HG03520 (cell line): ENCODE measurements around the gene AIMP2.
"Not testable (repeated sequence)": the region's sequence is repeated elsewhere in the genome, so short reads cannot be mapped to it uniquely, and the experiment has no call there.

Experiments
- ATAC-seq: cut with Tn5 transposase; IDR thresholded peaks from one replicate; pipeline ENCODE4 v1.9.1; 2021; ENCODE audit warnings: mild to moderate bottlenecking, moderate library complexity; ENCODE audit not compliant: unreplicated experiment

AIMP2 gene

DNA sequence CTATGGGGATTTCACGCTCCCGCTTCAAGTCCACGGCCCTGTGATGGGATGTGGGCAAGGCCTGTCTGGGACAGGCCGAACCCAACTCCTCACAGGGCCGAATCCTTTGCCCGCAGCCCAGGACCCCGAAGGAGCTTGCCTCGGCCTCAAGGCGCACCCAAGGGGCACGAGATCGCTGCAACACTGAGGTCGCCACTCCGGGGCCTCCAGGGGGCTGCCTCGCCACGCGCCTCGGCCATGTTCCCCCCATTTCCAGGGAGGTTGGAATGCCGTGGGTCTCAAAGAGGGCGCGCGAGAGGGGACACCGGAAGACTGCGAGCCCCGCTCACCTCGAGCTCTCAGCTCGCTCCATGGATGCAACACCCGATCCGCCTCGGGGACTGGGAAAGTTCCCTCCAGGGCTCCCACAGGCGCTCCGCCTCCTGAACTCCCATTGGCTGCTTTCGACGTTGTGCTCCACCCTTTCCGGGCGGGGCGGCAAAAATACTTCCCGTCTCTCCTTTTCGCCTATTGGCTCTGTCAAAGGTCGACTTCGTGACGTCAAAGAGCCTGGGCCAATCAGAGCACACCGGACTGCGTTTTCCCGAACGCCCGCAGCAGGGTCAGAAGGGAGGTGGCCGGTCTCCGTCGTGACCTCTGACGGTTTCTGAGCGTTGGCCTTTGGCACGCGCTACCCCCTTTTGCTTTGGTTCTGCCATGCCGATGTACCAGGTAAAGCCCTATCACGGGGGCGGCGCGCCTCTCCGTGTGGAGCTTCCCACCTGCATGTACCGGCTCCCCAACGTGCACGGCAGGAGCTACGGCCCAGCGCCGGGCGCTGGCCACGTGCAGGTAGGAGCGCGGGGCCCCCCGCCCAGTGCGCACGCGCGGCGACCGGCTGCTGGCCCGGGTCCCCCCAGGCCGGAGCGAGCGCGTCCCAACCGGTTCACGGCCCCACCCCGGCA, at the start of gene AIMP2, which contains the start of gene PMS2:
TSS of gene AIMP2 (plus strand) at position 605 of the 944 bp plus-strand sequence. CDS start at position 697, 92 bp downstream.
TSS of gene PMS2 (minus strand) at position 382 of the 944 bp plus-strand sequence. CDS start at position 352, 30 bp downstream.
- peak; percentile 95 for ATAC-seq

DNA sequence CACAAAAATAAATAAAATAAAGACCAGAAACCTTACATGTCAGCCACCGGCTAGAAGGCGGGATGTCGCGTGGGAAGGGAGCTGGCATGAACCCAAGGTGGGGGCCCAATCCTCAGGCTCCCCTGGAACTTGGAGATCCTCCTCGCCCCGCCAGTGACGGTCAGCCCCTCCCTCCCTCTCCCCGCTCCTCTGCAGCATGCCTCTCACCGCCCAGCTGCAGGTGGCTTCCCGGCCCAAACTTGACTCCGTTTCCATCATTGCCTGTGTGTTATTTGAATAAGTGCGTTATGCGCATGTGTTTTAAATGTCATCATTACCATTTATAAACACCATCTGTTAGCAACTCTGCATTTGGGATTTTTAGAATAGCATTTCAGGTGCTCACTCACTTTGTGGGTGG, 45.9 kb upstream of the AIMP2 start:
- not testable (repeated sequence) for ATAC-seq

- ATAC-seq = not testable (repeated sequence)
Measured at GRCh38 chr7:5963810-5964209, 45.3 kb upstream of the AIMP2 start.

DNA sequence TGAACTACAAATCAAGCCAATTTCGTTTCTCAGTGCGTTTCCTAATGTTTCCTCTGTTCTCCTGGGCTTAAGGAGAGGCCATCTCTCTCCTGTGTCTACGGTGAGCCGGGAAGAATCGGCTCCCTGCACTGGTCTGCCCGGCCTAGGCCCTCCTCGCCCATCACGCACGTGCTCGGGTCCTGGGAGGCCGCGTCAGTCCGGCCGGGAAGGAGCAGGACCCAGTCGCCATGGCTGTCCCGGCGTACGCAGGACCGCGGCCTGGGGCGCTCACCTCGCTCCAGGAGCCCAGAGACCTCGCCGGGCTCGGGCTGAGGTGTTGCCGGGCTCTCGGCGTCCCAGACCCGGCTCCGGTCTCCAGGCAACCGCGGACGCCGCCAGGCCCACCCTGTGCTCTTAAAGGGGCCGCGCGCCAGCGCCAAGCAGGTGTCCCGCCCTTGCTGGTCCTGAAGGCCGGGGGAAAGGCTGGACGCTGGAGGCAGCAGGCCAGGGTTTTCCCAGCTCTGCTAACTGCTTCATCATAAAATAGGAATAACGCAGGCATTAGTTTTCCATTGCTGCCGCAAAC, 38.6 kb upstream of the AIMP2 start, which contains the start of gene RSPH10B:
TSS of gene RSPH10B (minus strand) at position 343 of the 565 bp plus-strand sequence. CDS start 3,573 bp downstream, outside the sequence.
- not testable (repeated sequence) for ATAC-seq

DNA sequence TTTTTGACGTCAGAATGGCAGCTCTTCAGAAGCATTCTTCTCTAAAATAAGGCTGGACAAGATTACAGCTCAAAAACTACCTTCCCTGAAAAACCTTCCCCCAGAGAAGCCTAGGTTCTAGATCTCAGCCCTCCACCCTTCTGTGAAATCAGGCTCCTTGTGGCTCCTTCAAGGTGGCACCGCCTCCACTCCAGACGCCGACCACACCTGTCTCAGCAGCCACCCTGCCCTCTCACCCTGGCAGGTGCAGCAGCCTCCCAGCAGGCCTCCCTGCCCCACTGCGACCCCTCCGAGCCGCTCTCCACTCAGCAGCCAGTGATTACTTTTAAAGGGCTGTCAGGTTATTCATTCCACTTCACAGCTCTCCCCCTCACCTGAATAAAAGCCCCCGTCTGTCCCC, 35.5 kb upstream of the AIMP2 start:
- ATAC-seq = not testable (repeated sequence)

DNA sequence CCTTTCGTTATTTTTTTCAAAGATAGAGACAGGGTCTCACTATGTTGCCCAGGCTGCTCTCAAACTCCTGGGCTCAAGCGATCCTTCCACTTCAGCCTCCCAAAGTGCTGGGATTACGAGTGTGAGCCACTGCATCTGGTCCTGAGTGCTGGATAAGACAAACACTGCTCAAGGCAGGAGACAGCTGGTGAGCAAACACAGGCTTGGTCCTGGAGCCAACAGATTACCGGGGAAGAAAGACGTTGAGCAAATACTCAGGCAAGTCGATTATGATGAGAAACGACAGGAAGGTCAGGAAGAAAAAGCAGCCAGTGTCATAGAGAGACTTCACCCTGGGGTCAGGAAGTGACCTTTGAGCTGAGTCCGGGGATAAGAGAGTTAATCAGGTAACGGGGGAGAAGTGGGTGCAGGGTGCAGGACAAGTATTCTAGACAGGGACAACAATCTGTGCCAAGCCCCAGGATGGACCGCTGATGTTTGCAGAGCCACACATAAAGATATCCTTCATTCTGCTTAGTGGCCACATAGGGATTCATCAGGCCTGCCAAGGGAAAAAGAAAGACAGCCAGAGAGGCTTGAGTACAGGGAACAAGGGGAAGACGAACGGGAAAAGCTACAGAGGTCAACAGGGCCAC, 29.3 kb upstream of the AIMP2 start:
- not testable (repeated sequence) for ATAC-seq

- ATAC-seq = not testable (repeated sequence)
Measured at GRCh38 chr7:5987061-5987460, 22.0 kb upstream of the AIMP2 start.

DNA sequence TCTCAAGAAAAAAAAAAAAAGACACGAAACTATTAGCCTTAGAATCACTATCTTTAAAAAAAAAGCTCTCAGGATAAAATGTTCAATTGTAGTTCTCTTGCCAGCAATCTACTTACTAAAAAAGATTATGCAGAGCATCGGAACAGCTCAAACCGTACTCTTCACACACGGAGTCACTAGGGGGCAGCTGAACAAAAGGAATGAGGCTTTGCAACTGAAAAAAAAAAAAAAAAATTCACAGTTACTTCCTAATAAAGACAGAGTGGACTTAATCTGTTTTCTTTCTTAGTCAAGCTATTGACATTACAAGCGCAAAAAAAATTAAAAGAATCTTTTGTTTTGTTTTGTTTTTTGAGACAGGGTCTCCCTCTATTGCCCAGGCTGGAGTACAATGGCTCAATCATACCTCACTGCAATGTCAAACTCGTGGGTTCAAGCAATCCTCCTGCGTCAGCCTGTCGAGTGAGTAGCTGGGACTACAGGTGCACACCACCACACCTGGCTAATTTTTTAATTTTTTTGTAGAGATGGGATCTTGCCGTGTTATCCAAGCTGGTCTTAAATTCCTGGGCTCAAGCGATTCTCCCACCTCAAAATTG, 11.8 kb upstream of the AIMP2 start:
- ATAC-seq = no peak

DNA sequence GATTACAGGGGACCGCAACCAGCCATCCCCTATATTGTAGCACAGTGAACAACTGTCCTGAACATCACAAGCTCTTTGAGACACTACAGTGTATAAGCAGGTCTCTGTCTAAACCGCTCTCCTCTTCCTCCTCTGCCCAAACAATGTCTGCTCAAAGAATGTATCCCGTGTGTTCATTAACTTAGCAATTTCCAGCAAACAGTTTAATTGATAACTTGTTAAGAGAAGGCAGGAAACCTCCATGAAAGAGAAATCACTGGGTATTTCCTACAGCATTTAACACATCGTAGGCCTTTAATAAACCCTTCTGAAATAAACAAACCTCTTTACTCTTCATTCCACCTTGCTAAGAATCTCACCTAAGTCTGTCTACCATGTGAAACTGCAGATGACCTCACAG, 1.7 kb upstream of the AIMP2 start:
- ATAC-seq = no peak

DNA sequence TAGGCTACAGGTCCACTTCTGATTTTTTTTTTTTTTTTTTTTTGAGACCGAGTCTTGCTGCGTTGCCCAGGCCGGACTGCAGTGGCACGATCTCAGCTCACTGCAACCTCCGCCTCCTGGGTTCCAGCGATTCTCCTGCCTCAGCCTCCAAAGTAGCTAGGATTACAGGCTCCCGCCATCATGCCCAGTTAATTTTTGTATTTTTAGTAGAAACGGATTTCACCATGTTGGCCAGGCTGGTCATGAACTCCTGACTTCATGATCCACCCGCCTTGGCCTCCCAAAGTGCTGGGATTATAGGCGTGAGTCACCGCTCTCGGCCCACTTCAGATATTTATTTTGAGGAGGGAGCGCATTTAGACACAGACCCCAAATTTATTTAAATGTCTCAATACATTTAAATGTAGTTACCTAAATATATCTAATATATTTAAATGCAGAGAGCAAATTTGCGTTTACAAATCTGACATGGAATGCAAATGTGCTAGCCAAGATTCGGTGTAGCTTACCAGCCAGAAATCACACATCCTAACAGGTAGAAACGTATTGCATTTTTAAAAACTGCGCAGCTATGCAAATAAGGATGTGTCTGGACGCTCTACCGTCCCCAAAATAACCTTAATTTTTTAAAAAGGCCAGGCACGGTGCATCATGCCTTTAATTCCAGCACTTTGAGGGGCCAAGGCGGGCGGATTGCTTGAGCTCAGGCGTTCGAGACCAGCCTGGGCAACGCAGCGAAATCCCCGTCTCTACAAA, 1.1 kb upstream of the AIMP2 start:
- not testable (repeated sequence) for ATAC-seq

DNA sequence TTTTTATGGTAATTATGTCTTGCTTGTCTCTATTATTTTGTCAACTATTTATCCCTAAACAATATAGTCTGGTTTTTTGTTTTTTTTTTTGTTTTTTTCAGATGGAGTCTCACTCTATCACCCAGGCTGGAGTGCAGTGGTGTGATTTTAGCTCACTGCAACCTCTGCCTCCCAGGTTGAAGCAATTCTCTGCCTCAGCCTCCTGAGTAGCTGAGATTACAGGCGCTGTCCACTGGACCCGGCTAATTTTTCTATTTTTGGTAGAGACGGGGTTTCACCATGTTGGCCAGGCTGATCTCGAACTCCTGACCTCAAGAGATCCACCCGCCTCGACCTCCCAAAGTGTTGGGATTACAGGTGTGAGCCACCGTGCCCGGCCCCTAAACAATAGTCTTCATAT, 1.3 kb downstream of the AIMP2 start:
- ATAC-seq = not testable (repeated sequence)

DNA sequence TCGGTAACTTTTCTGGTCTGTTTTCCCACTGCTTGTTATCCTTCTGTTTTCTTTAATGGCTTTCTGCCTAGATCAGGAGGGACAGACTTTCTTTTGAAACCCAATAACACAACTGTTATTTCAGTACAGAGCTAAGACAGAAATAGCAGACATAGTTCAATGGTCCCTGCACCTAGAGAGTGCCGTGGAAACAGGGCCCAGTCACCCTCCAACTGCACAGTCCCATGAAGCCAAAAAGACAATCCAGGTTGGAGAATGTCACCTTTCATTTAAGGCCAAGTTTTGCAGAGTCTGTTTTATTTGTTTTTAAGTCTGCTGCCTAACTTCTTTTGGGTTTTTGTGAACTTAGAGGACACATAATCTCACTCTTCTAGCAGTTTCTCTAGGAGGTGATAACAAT, 2.5 kb downstream of the AIMP2 start:
- no peak for ATAC-seq

DNA sequence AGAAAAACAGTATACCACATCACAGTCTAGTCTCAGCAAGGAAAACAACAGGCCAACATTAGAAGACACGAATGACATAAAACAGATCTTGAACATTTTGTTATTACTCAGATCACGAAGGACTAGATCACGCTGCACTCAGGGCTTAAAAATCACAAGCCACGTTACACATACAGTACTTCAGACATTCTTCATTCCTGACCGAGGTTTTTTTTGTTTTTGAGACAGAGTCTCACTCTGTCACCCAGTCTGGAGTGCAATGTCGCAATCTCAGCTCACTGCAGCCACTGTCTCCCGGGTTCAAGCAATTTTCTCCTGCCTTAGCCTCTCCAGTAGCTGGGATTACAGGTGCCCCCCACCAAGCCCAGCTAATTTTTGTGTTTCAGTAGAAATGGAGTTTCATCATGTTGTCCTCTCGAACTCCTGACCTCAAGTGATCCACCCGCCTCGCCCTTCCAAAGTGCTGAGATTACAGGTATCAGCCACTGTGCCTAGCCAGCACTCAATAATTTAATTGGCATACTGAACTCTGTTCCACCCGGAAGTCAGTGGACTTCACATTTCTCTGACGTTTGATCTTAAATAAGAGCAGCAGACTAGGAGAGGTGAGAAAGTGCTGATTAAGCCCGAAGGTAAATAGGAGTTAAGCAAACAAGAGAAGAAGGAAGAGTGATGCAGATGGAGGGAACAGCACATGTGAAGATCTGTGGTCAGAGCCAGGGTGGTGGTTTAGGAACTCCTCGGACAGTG, 3.5 kb downstream of the AIMP2 start:
- no peak for ATAC-seq

- ATAC-seq = peak; percentile 27
Measured at GRCh38 chr7:6015917-6016652, 7.0 kb downstream of the AIMP2 start.

DNA sequence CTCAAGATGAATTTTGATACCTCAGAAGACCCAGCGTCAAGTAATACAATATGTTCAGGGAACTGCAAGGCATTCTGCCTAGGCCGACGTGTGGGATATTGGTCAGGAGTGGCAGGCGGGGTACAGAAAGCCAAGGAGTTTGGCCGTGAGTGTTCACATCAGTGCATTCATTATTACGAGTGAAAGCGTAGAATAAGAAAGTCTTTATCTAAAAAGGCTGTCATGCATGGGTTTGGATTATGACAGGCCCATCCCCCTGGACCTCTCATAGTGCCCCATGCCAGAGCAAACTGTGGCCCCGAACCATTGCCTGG, 7.5 kb downstream of the AIMP2 start:
- no peak for ATAC-seq

DNA sequence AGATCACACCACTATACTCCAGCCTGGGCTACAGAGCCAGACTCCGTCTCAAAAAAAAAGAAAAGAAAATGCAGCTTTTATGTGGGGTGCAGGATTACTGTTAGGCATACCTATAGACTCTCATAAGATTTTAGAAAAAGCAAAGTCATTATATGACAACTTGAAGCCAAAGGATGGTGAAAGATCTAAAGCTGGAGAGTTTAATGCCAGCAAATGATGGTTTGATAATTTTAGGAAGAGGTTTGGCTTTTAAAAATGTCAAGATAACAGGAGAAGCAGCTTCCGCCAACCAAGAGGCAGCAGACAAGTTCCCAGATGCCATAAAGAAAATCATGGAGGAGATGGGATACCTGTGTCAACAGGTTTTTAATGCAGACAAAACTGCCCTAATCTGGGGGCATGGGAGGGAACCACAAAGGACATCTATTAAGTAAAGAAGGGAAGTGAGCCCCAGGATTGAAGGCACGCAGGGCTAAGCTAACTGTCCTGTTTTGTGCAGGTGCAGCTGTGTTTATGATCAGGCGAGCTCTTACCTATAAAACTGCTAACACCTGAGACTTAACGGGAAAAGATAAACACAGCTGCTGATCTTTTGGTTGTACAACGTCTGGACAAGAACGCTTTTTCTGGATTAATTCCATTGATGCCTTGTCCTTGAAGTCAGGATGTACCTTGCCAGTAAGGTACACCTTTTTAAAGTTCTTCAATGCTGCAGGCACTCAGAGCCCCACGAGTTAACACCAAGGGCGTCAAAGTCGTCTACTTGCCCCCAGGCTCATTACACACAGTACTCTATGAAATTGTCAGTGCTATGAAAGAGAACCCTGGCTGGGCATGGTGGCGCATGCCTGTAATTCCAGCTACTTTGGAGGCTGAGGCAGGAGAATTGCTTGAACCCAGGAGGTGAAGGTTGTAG, 11.6 kb downstream of the AIMP2 start:
- no peak for ATAC-seq

- ATAC-seq = no peak
Measured at GRCh38 chr7:6022707-6023106, 13.6 kb downstream of the AIMP2 start.

- ATAC-seq = no peak
Measured at GRCh38 chr7:6023974-6024435, 14.9 kb downstream of the AIMP2 start.
